Measurements from ENCODE around the gene SP3. TPM values are rescaled to one million over a fixed set of nuclear protein-coding genes. Genes with fewer than 3 reads are reported as not detected.

SP3 gene
- total RNA-seq, 1 experiment from 2014 or later: 80.2 TPM

- H3K27me3 ChIP-seq (ENCODE audit: control insufficient read depth, insufficient read depth, low read length): no peaks in the 10 kb centered on the region
- no peak overlapping the region for H3K27ac ChIP-seq (ENCODE audit: low read length)
- POLR2A ChIA-PET: no interaction called here
- H3K36me3 ChIP-seq (ENCODE audit: control insufficient read depth, insufficient read depth, low read length): no peaks in the 10 kb centered on the region
- DNase-seq (ENCODE audit: low read depth, low spot score) (no peak), ATAC-seq (no peak)
- no peaks in the 10 kb centered on the region for H3K9me3 ChIP-seq (ENCODE audit: control insufficient read depth, insufficient read depth, low read depth, low read length)
- in situ Hi-C loops (cut with HindIII; ENCODE audit: low pct_unique_long_range_greater_than_20kb, low sequenced_read_pairs): no loop called here
- H3K4me3 ChIP-seq (ENCODE audit: low read depth in 2 of 2, low read length in 2 of 2): no peak overlapping the region
- no peaks in the 10 kb centered on the region for H3K4me1 ChIP-seq (ENCODE audit: control insufficient read depth, insufficient read depth, low read length)
- BruUV-seq (replicated peaks): no TSS peak
- no peak for TF ChIP-seq TCF7L2 (IDR thresholded peaks at IDR 0.05; ENCODE audit: low read depth, low read length)
- no peak for TF ChIP-seq CTCF (IDR thresholded peaks at IDR 0.05)
- no peak for TF ChIP-seq SIN3A (IDR thresholded peaks at IDR 0.05; ENCODE audit: borderline replicate concordance, insufficient read depth, low read depth, low read length)
- no peak for TF ChIP-seq POLR2AphosphoS5 (IDR thresholded peaks at IDR 0.05; ENCODE audit: low read depth, low read length)
- TF ChIP-seq, protein P1, sequence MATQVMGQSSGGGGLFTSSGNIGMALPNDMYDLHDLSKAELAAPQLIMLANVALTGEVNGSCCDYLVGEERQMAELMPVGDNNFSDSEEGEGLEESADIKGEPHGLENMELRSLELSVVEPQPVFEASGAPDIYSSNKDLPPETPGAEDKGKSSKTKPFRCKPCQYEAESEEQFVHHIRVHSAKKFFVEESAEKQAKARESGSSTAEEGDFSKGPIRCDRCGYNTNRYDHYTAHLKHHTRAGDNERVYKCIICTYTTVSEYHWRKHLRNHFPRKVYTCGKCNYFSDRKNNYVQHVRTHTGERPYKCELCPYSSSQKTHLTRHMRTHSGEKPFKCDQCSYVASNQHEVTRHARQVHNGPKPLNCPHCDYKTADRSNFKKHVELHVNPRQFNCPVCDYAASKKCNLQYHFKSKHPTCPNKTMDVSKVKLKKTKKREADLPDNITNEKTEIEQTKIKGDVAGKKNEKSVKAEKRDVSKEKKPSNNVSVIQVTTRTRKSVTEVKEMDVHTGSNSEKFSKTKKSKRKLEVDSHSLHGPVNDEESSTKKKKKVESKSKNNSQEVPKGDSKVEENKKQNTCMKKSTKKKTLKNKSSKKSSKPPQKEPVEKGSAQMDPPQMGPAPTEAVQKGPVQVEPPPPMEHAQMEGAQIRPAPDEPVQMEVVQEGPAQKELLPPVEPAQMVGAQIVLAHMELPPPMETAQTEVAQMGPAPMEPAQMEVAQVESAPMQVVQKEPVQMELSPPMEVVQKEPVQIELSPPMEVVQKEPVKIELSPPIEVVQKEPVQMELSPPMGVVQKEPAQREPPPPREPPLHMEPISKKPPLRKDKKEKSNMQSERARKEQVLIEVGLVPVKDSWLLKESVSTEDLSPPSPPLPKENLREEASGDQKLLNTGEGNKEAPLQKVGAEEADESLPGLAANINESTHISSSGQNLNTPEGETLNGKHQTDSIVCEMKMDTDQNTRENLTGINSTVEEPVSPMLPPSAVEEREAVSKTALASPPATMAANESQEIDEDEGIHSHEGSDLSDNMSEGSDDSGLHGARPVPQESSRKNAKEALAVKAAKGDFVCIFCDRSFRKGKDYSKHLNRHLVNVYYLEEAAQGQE (IDR thresholded peaks at IDR 0.05; ENCODE audit: insufficient read depth in 1 of 2, low read depth in 2 of 2, low read length in 1 of 2): no peak
- intact Hi-C loops (cut with micrococcal nuclease; ENCODE audit: unreplicated experiment): no loop called here
- CTCF ChIA-PET: interaction anchor here (0.7 kb wide), 1 partner anchor 941 kb away, joined by 3 read pairs; no protein-coding TSS in a partner anchor
Measured at GRCh38 chr2:174009488-174010223, 44.5 kb upstream of the SP3 start.

GRCh38 chr2:174008720-174009119, 43.5 kb upstream of the SP3 start:
- Histone ChIP-seq H3K4me1 (ENCODE audit: control insufficient read depth, insufficient read depth, low read length) (no peaks in the 10 kb centered on the region), H3K27me3 (ENCODE audit: control insufficient read depth, insufficient read depth, low read length) (no peaks in the 10 kb centered on the region), H3K9me3 (ENCODE audit: control insufficient read depth, insufficient read depth, low read depth, low read length) (no peaks in the 10 kb centered on the region), H3K27ac (ENCODE audit: low read length) (no peak overlapping the region), H3K36me3 (ENCODE audit: control insufficient read depth, insufficient read depth, low read length) (no peaks in the 10 kb centered on the region), H3K4me3 (ENCODE audit: low read depth in 2 of 2, low read length in 2 of 2) (no peak overlapping the region)
- in situ Hi-C loops (cut with HindIII; ENCODE audit: low pct_unique_long_range_greater_than_20kb, low sequenced_read_pairs) (no loop called here), intact Hi-C loops (cut with micrococcal nuclease; ENCODE audit: unreplicated experiment) (no loop called here)
- ChIA-PET CTCF (no interaction called here), POLR2A (no interaction called here)
- no TSS peak for BruUV-seq (replicated peaks)
- DNase-seq (ENCODE audit: low read depth, low spot score) (no peak), ATAC-seq (no peak)
- TF ChIP-seq POLR2AphosphoS5 (IDR thresholded peaks at IDR 0.05; ENCODE audit: low read depth, low read length) (no peak), TCF7L2 (IDR thresholded peaks at IDR 0.05; ENCODE audit: low read depth, low read length) (no peak), CTCF (IDR thresholded peaks at IDR 0.05) (no peak), SIN3A (IDR thresholded peaks at IDR 0.05; ENCODE audit: borderline replicate concordance, insufficient read depth, low read depth, low read length) (no peak)
- TF ChIP-seq, protein P1 (IDR thresholded peaks at IDR 0.05; ENCODE audit: insufficient read depth in 1 of 2, low read depth in 2 of 2, low read length in 1 of 2): no peak

Data from Panc1 (cell line).